OCI-LY1 (cell line): Measurements from ENCODE around the gene TNFRSF18.

Source experiments
- CTCF ChIP-seq: fragments of 200-600 bp; sonication (generic), shearing (Covaris generic); IDR thresholded peaks from 2 replicates; pipeline ENCODE4 v1.5.1; 2017; ENCODE audit warnings: mild to moderate bottlenecking, antibody characterized with exemption, low read length, moderate library complexity, mixed read lengths
- EZH2 ChIP-seq: fragments of 200-600 bp; sonication (generic), shearing (Covaris generic); IDR thresholded peaks from 2 replicates; pipeline ENCODE4 v1.8.0; 2017; ENCODE audit warnings: borderline replicate concordance, mixed run types, mild to moderate bottlenecking, antibody characterized with exemption, low read length, moderate library complexity, mixed read lengths

- TF ChIP-seq CTCF (no peak), EZH2 (no peak)
Measured at GRCh38 chr1:1157426-1157913, 48.9 kb downstream of the TNFRSF18 start.
